ENCODE measurements around the gene PDE6C. TPM values are rescaled to one million over a fixed set of nuclear protein-coding genes. Genes with fewer than 3 reads are reported as not detected.

The PDE6C gene
- total RNA-seq, 1 experiment from 2014 or later: not detected

GRCh38 chr10:93589648-93590562, 22.4 kb upstream of the PDE6C start:
- no peak overlapping the region for H4K5ac ChIP-seq (ENCODE audit: insufficient read length, low read depth, low read length)
- no peak overlapping the region for H3K4me2 ChIP-seq (ENCODE audit: insufficient read depth, insufficient read length, low read length)
- no peak overlapping the region for H3K27ac Mint-ChIP-seq
- no peaks in the 10 kb centered on the region for H3K79me1 ChIP-seq (ENCODE audit: insufficient read depth, low read depth, low read length, poor library complexity, severe bottlenecking)
- H3K18ac ChIP-seq (ENCODE audit: insufficient read length, low read depth, low read length): no peak overlapping the region
- H2BK12ac ChIP-seq (ENCODE audit: insufficient read length, low read depth, low read length): no peak overlapping the region
- H3K56ac ChIP-seq (ENCODE audit: insufficient read length, low read depth, low read length): no peak overlapping the region
- H3K23me2 ChIP-seq (ENCODE audit: insufficient read length, low read depth, low read length, poor library complexity, severe bottlenecking): no peaks in the 10 kb centered on the region
- H3K36me3 Mint-ChIP-seq (ENCODE audit: insufficient read depth in 1 of 3, low read depth in 3 of 3): no peaks in the 10 kb centered on the region
- no peak overlapping the region for H2BK20ac ChIP-seq (ENCODE audit: low read depth, low read length, poor library complexity, severe bottlenecking)
- no peak overlapping the region for H3K27ac ChIP-seq (ENCODE audit: insufficient read length, low read depth, low read length)
- H3K23ac ChIP-seq (ENCODE audit: insufficient read length, low read depth, low read length): no peak overlapping the region
- no CpG with 5 or more reads among the region's 15 CpGs for WGBS (ENCODE audit: extremely low coverage, insufficient read length, low lambda C conversion rate)
- H2BK15ac ChIP-seq (ENCODE audit: low read depth, low read length): no peak overlapping the region
- H3K27me3 Mint-ChIP-seq (ENCODE audit: low read depth): peaks cover 14% of the 10 kb centered on the region
- H2AFZ ChIP-seq (ENCODE audit: low read length): no peak overlapping the region
- no peak overlapping the region for H2BK120ac ChIP-seq (ENCODE audit: low read depth, low read length, poor library complexity, severe bottlenecking)
- H3K14ac ChIP-seq (ENCODE audit: insufficient read depth, low read length): no peak overlapping the region
- H4K91ac ChIP-seq (ENCODE audit: insufficient read length, low read depth, low read length): no peak overlapping the region
- H2BK5ac ChIP-seq (ENCODE audit: insufficient read length, low read length): no peak overlapping the region
- no peak for DNase-seq
- no peak for TF ChIP-seq CTCF (conservative IDR thresholded peaks at IDR 0.05)
- peaks cover 15 to 18% of the 10 kb centered on the region in 2 experiments for H3K4me1 Mint-ChIP-seq
- no peaks in the 10 kb centered on the region for H3K27me3 ChIP-seq (ENCODE audit: insufficient read depth, low read length)
- H4K8ac ChIP-seq (replicated peaks; ENCODE audit: insufficient read length, low read depth, low read length): no peak overlapping the region
- no peak overlapping the region for H3K4ac ChIP-seq (ENCODE audit: low read depth, low read length)
- H3K4me1 ChIP-seq (ENCODE audit: insufficient read depth, low read length): no peaks in the 10 kb centered on the region; the same call in 1 of the 2 replicates
- no peaks in the 10 kb centered on the region for H3K9me3 Mint-ChIP-seq
- no peaks in the 10 kb centered on the region for H3K79me2 ChIP-seq (ENCODE audit: insufficient read depth, low read length)
- H3K9ac ChIP-seq (ENCODE audit: extremely low read depth, insufficient read length, low read length): no peak overlapping the region
- no peak overlapping the region for H2AK5ac ChIP-seq (ENCODE audit: insufficient read length, low read length)
- H4K20me1 ChIP-seq (ENCODE audit: control insufficient read depth, insufficient read depth, insufficient read length): no peaks in the 10 kb centered on the region
- no peaks in the 10 kb centered on the region for H3K9me3 ChIP-seq (ENCODE audit: control insufficient read depth, low read depth, low read length)
- H3T11ph ChIP-seq (ENCODE audit: low read length): no peak overlapping the region
- no peak overlapping the region for H3K4me3 Mint-ChIP-seq

All from H9 (cell line).